ENCODE results near the gene SOX18. TPM values are rescaled to one million over a fixed set of nuclear protein-coding genes. Genes with fewer than 3 reads are reported as not detected.
A peak's percentile ranks its signal among the peaks of the same experiment; 100 is the strongest.
"Not testable (repeated sequence)": the region's sequence is repeated elsewhere in the genome, so short reads cannot be mapped to it uniquely, and the experiment has no call there.

The SOX18 gene
- total and polyA plus RNA-seq, 7 experiments from 2014 or later = 0.20 to 1.7 TPM; not detected in 5

DNA sequence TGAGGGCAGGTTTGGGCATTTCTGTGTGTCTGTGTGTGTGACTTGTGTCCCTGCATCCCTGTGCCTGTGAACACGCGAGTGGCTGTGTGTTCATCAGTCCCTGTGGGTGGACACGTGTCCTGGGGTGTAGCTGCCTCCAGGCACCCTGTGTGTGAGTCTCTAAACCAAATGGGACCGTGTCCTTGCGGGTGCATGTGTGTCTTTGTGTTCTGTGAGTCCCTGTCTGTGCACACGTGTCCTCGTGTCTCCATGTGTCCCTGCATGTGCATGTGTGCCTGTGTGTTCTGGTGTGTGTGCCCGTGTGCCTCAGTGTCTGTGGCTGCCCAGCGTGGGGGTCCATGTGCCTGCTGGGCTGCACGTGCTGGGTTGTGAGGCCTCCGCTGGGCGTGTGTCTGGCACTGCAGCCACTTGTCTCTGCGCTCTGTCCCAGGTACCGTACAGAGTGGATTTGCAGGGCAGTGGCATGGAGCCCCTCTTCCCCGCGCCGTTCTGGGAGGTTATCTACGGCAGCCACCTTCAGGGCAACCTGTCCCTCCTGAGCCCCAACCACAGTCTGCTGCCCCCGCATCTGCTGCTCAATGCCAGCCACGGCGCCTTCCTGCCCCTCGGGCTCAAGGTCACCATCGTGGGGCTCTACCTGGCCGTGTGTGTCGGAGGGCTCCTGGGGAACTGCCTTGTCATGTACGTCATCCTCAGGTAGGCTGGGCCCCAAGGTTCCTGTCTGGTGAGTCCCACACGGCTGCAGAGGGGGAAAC lies 43.0 kb upstream of the SOX18 start:
- ATAC-seq (peak; percentile 53), DNase-seq (no peak)
- peaks cover 0 to 8% (median 0%) of the 10 kb centered on the region in 5 donors for H3K27me3 Mint-ChIP-seq
- peaks cover 0 to 8% (median 0%) of the 10 kb centered on the region in 3 experiments for H3K9me3 ChIP-seq (ENCODE audit: control insufficient read depth in 2 of 3, low read length in 3 of 3)
- intact Hi-C loops (cut with micrococcal nuclease) = no loop called here
- peak overlapping the region in 3 of 9 donors; percentile 20 to 71 (median 51) for H3K27ac Mint-ChIP-seq
- no peaks in the 10 kb centered on the region for H3K36me3 ChIP-seq (ENCODE audit: control insufficient read depth in 2 of 3, insufficient read depth in 3 of 3, low read length in 3 of 3)
- ChIA-PET POLR2A (interaction anchor here (0.8 kb wide), 1 partner anchor 21 kb away, joined by 3 read pairs; no protein-coding TSS in a partner anchor), CTCF (no interaction called here)
- no peak overlapping the region for H3K4me3 ChIP-seq (ENCODE audit: low read length)
- peaks cover 0 to 6% (median 5%) of the 10 kb centered on the region in 5 donors for H3K36me3 Mint-ChIP-seq
- H3K4me1 ChIP-seq (ENCODE audit: control insufficient read depth in 2 of 2, insufficient read depth in 2 of 2, low read length in 2 of 2) = no peaks in the 10 kb centered on the region
- H3K4me3 Mint-ChIP-seq = no peak overlapping the region
- no peak overlapping the region for H3K27ac ChIP-seq (ENCODE audit: low read depth, low read length)
- peaks cover 0 to 11% (median 4%) of the 10 kb centered on the region in 11 donors for H3K9me3 Mint-ChIP-seq
- H3K4me1 Mint-ChIP-seq = peaks cover 0 to 13% (median 3%) of the 10 kb centered on the region in 7 donors
- no peaks in the 10 kb centered on the region for H3K27me3 ChIP-seq (ENCODE audit: control insufficient read depth in 2 of 2, insufficient read depth in 2 of 2, low read length in 2 of 2)

- no peak overlapping the region for H3K4me3 ChIP-seq (ENCODE audit: low read length)
- H3K36me3 ChIP-seq (ENCODE audit: control insufficient read depth in 2 of 3, insufficient read depth in 3 of 3, low read length in 3 of 3) = no peaks in the 10 kb centered on the region
- POLR2A ChIA-PET = interaction anchor here (0.8 kb wide), 1 partner anchor 20 kb away, joined by 3 read pairs; no protein-coding TSS in a partner anchor
- peaks cover 0 to 11% (median 5%) of the 10 kb centered on the region in 11 donors for H3K9me3 Mint-ChIP-seq
- H3K36me3 Mint-ChIP-seq = peaks cover 0 to 3% (median 2%) of the 10 kb centered on the region in 5 donors
- CTCF ChIA-PET = no interaction called here
- H3K4me1 ChIP-seq (ENCODE audit: control insufficient read depth in 2 of 2, insufficient read depth in 2 of 2, low read length in 2 of 2) = no peaks in the 10 kb centered on the region
- H3K27me3 ChIP-seq (ENCODE audit: control insufficient read depth in 2 of 2, insufficient read depth in 2 of 2, low read length in 2 of 2) = no peaks in the 10 kb centered on the region
- intact Hi-C loops (cut with micrococcal nuclease) = no loop called here
- H3K27ac ChIP-seq (ENCODE audit: low read depth, low read length) = no peak overlapping the region
- peaks cover 0 to 10% (median 3%) of the 10 kb centered on the region in 7 donors for H3K4me1 Mint-ChIP-seq
- peak; percentile 7 for ATAC-seq
- no peak for DNase-seq
- H3K4me3 Mint-ChIP-seq = peak overlapping the region in 1 of 10 donors; percentile 36
- peaks cover 0 to 8% (median 0%) of the 10 kb centered on the region in 5 donors for H3K27me3 Mint-ChIP-seq
- H3K9me3 ChIP-seq (ENCODE audit: control insufficient read depth in 2 of 3, low read length in 3 of 3) = peaks cover 0 to 8% (median 0%) of the 10 kb centered on the region in 3 experiments
- H3K27ac Mint-ChIP-seq = no peak overlapping the region
Measured at GRCh38 chr20:64091770-64092169, 42.3 kb upstream of the SOX18 start.

GRCh38 chr20:64091340-64091739 lies 41.9 kb upstream of the SOX18 start:
- Histone ChIP-seq H3K4me1 (ENCODE audit: control insufficient read depth in 2 of 2, insufficient read depth in 2 of 2, low read length in 2 of 2) (no peaks in the 10 kb centered on the region), H3K27me3 (ENCODE audit: control insufficient read depth in 2 of 2, insufficient read depth in 2 of 2, low read length in 2 of 2) (no peaks in the 10 kb centered on the region), H3K4me3 (ENCODE audit: low read length) (no peak overlapping the region), H3K9me3 (ENCODE audit: control insufficient read depth in 2 of 3, low read length in 3 of 3) (peaks cover 0 to 8% (median 0%) of the 10 kb centered on the region in 3 experiments), H3K27ac (ENCODE audit: low read depth, low read length) (no peak overlapping the region), H3K36me3 (ENCODE audit: control insufficient read depth in 2 of 3, insufficient read depth in 3 of 3, low read length in 3 of 3) (no peaks in the 10 kb centered on the region)
- DNase-seq (no peak), ATAC-seq (no peak)
- CTCF ChIA-PET = no interaction called here
- intact Hi-C loops (cut with micrococcal nuclease) = no loop called here
- POLR2A ChIA-PET = interaction anchor here (0.8 kb wide), 1 partner anchor 20 kb away, joined by 3 read pairs; no protein-coding TSS in a partner anchor
- H3K9me3 Mint-ChIP-seq = peaks cover 0 to 16% (median 5%) of the 10 kb centered on the region in 11 donors
- peak overlapping the region in 1 of 10 donors; percentile 36 for H3K4me3 Mint-ChIP-seq
- H3K36me3 Mint-ChIP-seq = peaks cover 0 to 2% (median 0%) of the 10 kb centered on the region in 5 donors
- no peak overlapping the region for H3K27ac Mint-ChIP-seq
- peaks cover 0 to 6% (median 3%) of the 10 kb centered on the region in 7 donors for H3K4me1 Mint-ChIP-seq
- peaks cover 0 to 10% (median 0%) of the 10 kb centered on the region in 5 donors for H3K27me3 Mint-ChIP-seq

GRCh38 chr20:64090165-64090564 lies 40.7 kb upstream of the SOX18 start:
- Histone ChIP-seq H3K36me3 (ENCODE audit: control insufficient read depth in 2 of 3, insufficient read depth in 3 of 3, low read length in 3 of 3) (no peaks in the 10 kb centered on the region), H3K27me3 (ENCODE audit: control insufficient read depth in 2 of 2, insufficient read depth in 2 of 2, low read length in 2 of 2) (no peaks in the 10 kb centered on the region), H3K27ac (ENCODE audit: low read depth, low read length) (no peak overlapping the region), H3K9me3 (ENCODE audit: control insufficient read depth in 2 of 3, low read length in 3 of 3) (peaks cover 0 to 8% (median 0%) of the 10 kb centered on the region in 3 experiments), H3K4me1 (ENCODE audit: control insufficient read depth in 2 of 2, insufficient read depth in 2 of 2, low read length in 2 of 2) (no peaks in the 10 kb centered on the region), H3K4me3 (ENCODE audit: low read length) (no peak overlapping the region)
- no peak for ATAC-seq
- H3K4me3 Mint-ChIP-seq = no peak overlapping the region
- H3K36me3 Mint-ChIP-seq = peaks cover 0 to 2% (median 0%) of the 10 kb centered on the region in 5 donors
- peaks cover 0 to 20% (median 5%) of the 10 kb centered on the region in 11 donors for H3K9me3 Mint-ChIP-seq
- H3K4me1 Mint-ChIP-seq = peaks cover 0 to 9% (median 3%) of the 10 kb centered on the region in 7 donors
- intact Hi-C loops (cut with micrococcal nuclease) = no loop called here
- peaks cover 0 to 22% (median 0%) of the 10 kb centered on the region in 5 donors for H3K27me3 Mint-ChIP-seq
- ChIA-PET POLR2A (no interaction called here), CTCF (no interaction called here)
- no peak overlapping the region for H3K27ac Mint-ChIP-seq
- no peak for DNase-seq

DNA sequence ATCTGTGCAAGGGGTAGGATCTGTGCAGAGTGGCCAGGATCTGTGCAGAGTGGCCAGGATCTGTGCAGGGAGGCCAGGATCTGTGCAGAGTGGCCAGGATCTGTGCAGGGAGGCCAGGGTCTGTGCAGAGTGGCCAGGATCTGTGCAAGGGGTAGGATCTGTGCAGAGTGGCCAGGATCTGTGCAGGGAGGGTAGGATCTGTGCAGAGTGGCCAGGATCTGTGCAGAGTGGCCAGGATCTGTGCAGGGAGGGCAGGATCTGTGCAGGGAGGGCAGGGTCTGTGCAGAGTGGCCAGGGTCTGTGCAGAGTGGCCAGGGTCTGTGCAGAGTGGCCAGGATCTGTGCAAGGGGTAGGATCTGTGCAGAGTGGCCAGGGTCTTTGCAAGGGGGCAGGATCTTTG lies 39.1 kb upstream of the SOX18 start:
- Mint-ChIP-seq H3K4me1 (peaks cover 4 to 15% (median 8%) of the 10 kb centered on the region in 7 donors), H3K9me3 (peaks cover 0 to 20% (median 5%) of the 10 kb centered on the region in 11 donors)

DNA sequence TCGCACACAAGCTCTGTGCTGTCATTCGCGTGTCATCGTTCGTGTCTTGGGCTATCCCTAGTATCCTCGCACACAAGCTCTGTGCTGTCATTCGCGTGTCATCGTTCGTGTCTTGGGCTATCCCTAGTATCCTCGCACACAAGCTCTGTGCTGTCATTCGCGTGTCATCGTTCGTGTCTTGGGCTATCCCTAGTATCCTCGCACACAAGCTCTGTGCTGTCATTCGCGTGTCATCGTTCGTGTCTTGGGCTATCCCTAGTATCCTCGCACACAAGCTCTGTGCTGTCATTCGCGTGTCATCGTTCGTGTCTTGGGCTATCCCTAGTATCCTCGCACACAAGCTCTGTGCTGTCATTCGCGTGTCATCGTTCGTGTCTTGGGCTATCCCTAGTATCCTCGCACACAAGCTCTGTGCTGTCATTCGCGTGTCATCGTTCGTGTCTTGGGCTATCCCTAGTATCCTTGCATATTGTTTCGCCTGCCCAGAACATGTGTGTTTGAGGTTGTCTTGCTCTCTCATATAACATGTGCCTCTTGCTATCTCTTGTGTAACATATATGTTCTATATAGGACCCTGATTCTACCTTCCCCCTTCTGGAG lies 37.9 kb upstream of the SOX18 start:
- H3K36me3 ChIP-seq (ENCODE audit: control insufficient read depth in 2 of 3, insufficient read depth in 3 of 3, low read length in 3 of 3); H3K27ac ChIP-seq (ENCODE audit: low read depth, low read length); H3K27me3 ChIP-seq (ENCODE audit: control insufficient read depth in 2 of 2, insufficient read depth in 2 of 2, low read length in 2 of 2); POLR2A ChIA-PET; H3K36me3 Mint-ChIP-seq; ATAC-seq; H3K27ac Mint-ChIP-seq; H3K4me3 Mint-ChIP-seq; H3K4me3 ChIP-seq (ENCODE audit: low read length); DNase-seq; CTCF ChIA-PET; H3K9me3 ChIP-seq (ENCODE audit: control insufficient read depth in 2 of 3, low read length in 3 of 3); intact Hi-C loops (cut with micrococcal nuclease): not testable (repeated sequence)
- H3K4me1 Mint-ChIP-seq = peaks cover 11 to 23% (median 15%) of the 10 kb centered on the region in 7 donors
- H3K9me3 Mint-ChIP-seq = peaks cover 0 to 20% (median 5%) of the 10 kb centered on the region in 11 donors
- H3K4me1 ChIP-seq (ENCODE audit: control insufficient read depth in 2 of 2, insufficient read depth in 2 of 2, low read length in 2 of 2) = peaks cover 9 to 15% of the 10 kb centered on the region in 2 donors
- peaks cover 0 to 39% (median 0%) of the 10 kb centered on the region in 5 donors for H3K27me3 Mint-ChIP-seq

More for the DNA sequence above, 39.1 kb upstream of the SOX18 start:
- H3K27me3 ChIP-seq (ENCODE audit: control insufficient read depth in 2 of 2, insufficient read depth in 2 of 2, low read length in 2 of 2); DNase-seq; intact Hi-C loops (cut with micrococcal nuclease); CTCF ChIA-PET; H3K36me3 ChIP-seq (ENCODE audit: control insufficient read depth in 2 of 3, insufficient read depth in 3 of 3, low read length in 3 of 3); H3K27ac Mint-ChIP-seq; H3K36me3 Mint-ChIP-seq; H3K9me3 ChIP-seq (ENCODE audit: control insufficient read depth in 2 of 3, low read length in 3 of 3); H3K4me3 ChIP-seq (ENCODE audit: low read length); ATAC-seq; POLR2A ChIA-PET; H3K4me1 ChIP-seq (ENCODE audit: control insufficient read depth in 2 of 2, insufficient read depth in 2 of 2, low read length in 2 of 2); H3K27ac ChIP-seq (ENCODE audit: low read depth, low read length); H3K4me3 Mint-ChIP-seq: not testable (repeated sequence)
- peaks cover 0 to 31% (median 0%) of the 10 kb centered on the region in 5 donors for H3K27me3 Mint-ChIP-seq

Data from naive thymus-derived CD4-positive, alpha-beta T cell (primary cell).